Frontal cortex (tissue), 4 donors: ENCODE measurements around the gene ZNF222. TPM values are rescaled to one million over a fixed set of nuclear protein-coding genes. Genes with fewer than 3 reads are reported as not detected.

Source experiments
- DNase-seq, 2 donors: peaks; one replicate each; pipeline ENCODE4 v3.0.0; 2012; ENCODE audit warnings: low spot score in 2 of 2
- FAIRE-seq: peaks from 2 replicates; lab custom pipeline; 2012; peaks lifted over from hg19 to GRCh38; lab: Jason Lieb, UNC
- small RNA-seq: library from RNA; depleted of rRNA; stranded (forward); fragments of <200 nt; gene quantifications from one replicate; pipeline ENCODE3, GENCODE V24; 2014
- total RNA-seq: library from RNA; depleted of rRNA; stranded (reverse); fragments of >200 nt; gene quantifications from one replicate; pipeline ENCODE4 v1.2.3, GENCODE V29; 2014
- donor health status: control.
- donor health status: control.
- donor health status: control.

The ZNF222 gene
- total RNA-seq, 1 donor from 2014 or later: 18.3 TPM

- FAIRE-seq (no peak), DNase-seq (no peak)
Measured at GRCh38 chr19:44050740-44051649, 25.8 kb downstream of the ZNF222 start.

GRCh38 chr19:44051650-44052402, 26.6 kb downstream of the ZNF222 start, which contains the start of gene ZNF223:
Gene ZNF223, plus strand, starts transcription at chr19:44052036. Its CDS starts 3,141 bp downstream, at chr19:44055177.
- FAIRE-seq (no peak), DNase-seq (peak; percentile 88 to 97)

- FAIRE-seq: no peak
- no peak for DNase-seq
Measured at GRCh38 chr19:44055870-44056269, 30.7 kb downstream of the ZNF222 start.

GRCh38 chr19:44059229-44059628, 34.0 kb downstream of the ZNF222 start:
- DNase-seq (no peak), FAIRE-seq (no peak)

- FAIRE-seq: no peak
- DNase-seq: no peak
Measured at GRCh38 chr19:44061038-44061437, 35.9 kb downstream of the ZNF222 start.

GRCh38 chr19:44066305-44066704, 41.1 kb downstream of the ZNF222 start:
- FAIRE-seq (no peak), DNase-seq (no peak)

GRCh38 chr19:44069415-44069814, 44.2 kb downstream of the ZNF222 start:
- DNase-seq: no peak
- no peak for FAIRE-seq

GRCh38 chr19:44071824-44072542, 46.8 kb downstream of the ZNF222 start, which contains the start of gene ZNF284:
Gene ZNF284, plus strand, starts transcription at chr19:44072159. Its CDS starts 4,231 bp downstream, at chr19:44076390.
- FAIRE-seq: no peak

GRCh38 chr19:44072543-44073401, 47.6 kb downstream of the ZNF222 start:
- no peak for FAIRE-seq
- DNase-seq: peak in 1 of 2 donors; percentile 19

More at GRCh38 chr19:44071824-44072542, 46.8 kb downstream of the ZNF222 start, which contains the start of gene ZNF284:
- peak; percentile 76 to 84 for DNase-seq

GRCh38 chr19:44076325-44076724, 51.1 kb downstream of the ZNF222 start:
- FAIRE-seq: no peak
- no peak for DNase-seq

Small RNA genes lying within 50 kb of the gene (small RNA-seq; reads per million reads assigned to genes)
- gene AC006213.5: not detected

Other genes with a start within 250 kb of the ZNF222 start
- gene KCNN4, start 244.4 kb upstream of the ZNF222 start, total RNA-seq: not detected
- 2.0 TPM for gene LYPD5, start 222.9 kb upstream of the ZNF222 start, total RNA-seq
- gene ZNF283, start 198.1 kb upstream of the ZNF222 start, total RNA-seq: 33.4 TPM
- 4.9 TPM for gene ZNF404, start 141.4 kb upstream of the ZNF222 start, total RNA-seq
- gene ZNF45, start 90.1 kb upstream of the ZNF222 start, total RNA-seq: 25.3 TPM
- 15.9 TPM for gene ZNF221, start 74.2 kb upstream of the ZNF222 start, total RNA-seq
- 13.0 TPM for gene ZNF155, start 41.2 kb upstream of the ZNF222 start, total RNA-seq
- gene ZNF230, start 22.4 kb upstream of the ZNF222 start, total RNA-seq: 11.0 TPM
- 16.3 TPM for gene ZNF223, start 26.7 kb downstream of the ZNF222 start, total RNA-seq
- 11.8 TPM for gene ZNF284, start 46.8 kb downstream of the ZNF222 start, total RNA-seq
- gene ZNF224, start 69.0 kb downstream of the ZNF222 start, total RNA-seq: 43.2 TPM
- 13.9 TPM for gene ZNF225, start 88.0 kb downstream of the ZNF222 start, total RNA-seq
- 30.6 TPM for gene ZNF234, start 116.2 kb downstream of the ZNF222 start, total RNA-seq
- 37.9 TPM for gene ZNF226, start 139.7 kb downstream of the ZNF222 start, total RNA-seq
- gene ZNF227, start 187.2 kb downstream of the ZNF222 start, total RNA-seq: 44.4 TPM
- 17.9 TPM for gene ZNF233, start 234.5 kb downstream of the ZNF222 start, total RNA-seq